PFSK-1 (cell line): ENCODE results near the gene PELO.

Source experiments
- FOXP2 ChIP-seq: optimal IDR thresholded peaks from 2 replicates; pipeline ENCODE3; 2011; ENCODE audit warnings: borderline replicate concordance, control low read depth, inconsistent platforms; ENCODE audit not compliant: insufficient read depth; ENCODE audit errors: extremely low read length, extremely low read depth
- POLR2AphosphoS5 ChIP-seq: IDR thresholded peaks from 2 replicates; pipeline ENCODE4 v1.6.1; 2012; ENCODE audit warnings: low read depth, mild to moderate bottlenecking, control low read depth, low read length, moderate library complexity
- REST ChIP-seq, 2 experiments: IDR thresholded peaks; 2 replicates each; pipeline versions ENCODE4 v1.6.1 to v1.8.0; 2011 to 2012; ENCODE audit warnings: low read depth in 2 of 2, low read length in 2 of 2, control low read depth in 1 of 2, inconsistent platforms in 1 of 2, mild to moderate bottlenecking in 1 of 2, moderate library complexity in 1 of 2; ENCODE audit not compliant: insufficient read depth in 1 of 2
- SIN3A ChIP-seq: IDR thresholded peaks from 2 replicates; pipeline ENCODE4 v1.6.1; 2012; ENCODE audit warnings: mild to moderate bottlenecking, low read length, moderate library complexity, borderline replicate concordance; ENCODE audit not compliant: insufficient read depth
- TAF1 ChIP-seq: IDR thresholded peaks from 2 replicates; pipeline ENCODE4 v1.6.1; 2012; ENCODE audit warnings: low read length, control low read depth, borderline replicate concordance; ENCODE audit not compliant: insufficient read depth

PELO gene

GRCh38 chr5:52784737-52785136 lies 3.0 kb upstream of the PELO start:
- TF ChIP-seq POLR2AphosphoS5 (no peak), TAF1 (no peak), REST (IDR thresholded peaks at IDR 0.05; ENCODE audit: insufficient read depth in 1 of 2, low read depth in 2 of 2, low read length in 2 of 2) (no peak), SIN3A (no peak), FOXP2 (no peak)

- no peak for TF ChIP-seq TAF1
- TF ChIP-seq POLR2AphosphoS5, result no peak
- TF ChIP-seq FOXP2, result no peak
Observed at GRCh38 chr5:52786391-52786790, 1.3 kb upstream of the PELO start.

- TF ChIP-seq SIN3A (no peak), TAF1 (no peak), REST (IDR thresholded peaks at IDR 0.05; ENCODE audit: insufficient read depth in 1 of 2, low read depth in 2 of 2, low read length in 2 of 2) (no peak), FOXP2 (no peak), POLR2AphosphoS5 (no peak)
Observed at GRCh38 chr5:52786949-52787599, 642 bp upstream of the PELO start.

GRCh38 chr5:52788505-52788821 lies 747 bp downstream of the PELO start:
- no peak for TF ChIP-seq POLR2AphosphoS5
- TF ChIP-seq SIN3A, result no peak
- TF ChIP-seq REST (IDR thresholded peaks at IDR 0.05; ENCODE audit: insufficient read depth in 1 of 2, low read depth in 2 of 2, low read length in 2 of 2), result no peak
- no peak for TF ChIP-seq FOXP2
- TF ChIP-seq TAF1, result no peak

GRCh38 chr5:52789378-52789777 lies 1.7 kb downstream of the PELO start:
- TF ChIP-seq FOXP2 (no peak), SIN3A (no peak), REST (IDR thresholded peaks at IDR 0.05; ENCODE audit: insufficient read depth in 1 of 2, low read depth in 2 of 2, low read length in 2 of 2) (no peak)
